Lower leg skin (tissue), 3 donors: ENCODE data around the gene ABAT.

Experiments used
- CTCF ChIP-seq, 3 donors: fragments of 450-650 bp; IDR thresholded peaks; one replicate each; pipeline ENCODE4 v1.5.1; 2016; ENCODE audit warnings: antibody characterized with exemption in 3 of 3, mild to moderate bottlenecking in 3 of 3, moderate library complexity in 2 of 3
- POLR2A ChIP-seq, 2 donors: fragments of 450-650 bp; IDR thresholded peaks; one replicate each; pipeline ENCODE4 v1.6.1; 2016 to 2017; ENCODE audit warnings: antibody characterized with exemption in 2 of 2, mild to moderate bottlenecking in 1 of 2, moderate library complexity in 1 of 2

DNA sequence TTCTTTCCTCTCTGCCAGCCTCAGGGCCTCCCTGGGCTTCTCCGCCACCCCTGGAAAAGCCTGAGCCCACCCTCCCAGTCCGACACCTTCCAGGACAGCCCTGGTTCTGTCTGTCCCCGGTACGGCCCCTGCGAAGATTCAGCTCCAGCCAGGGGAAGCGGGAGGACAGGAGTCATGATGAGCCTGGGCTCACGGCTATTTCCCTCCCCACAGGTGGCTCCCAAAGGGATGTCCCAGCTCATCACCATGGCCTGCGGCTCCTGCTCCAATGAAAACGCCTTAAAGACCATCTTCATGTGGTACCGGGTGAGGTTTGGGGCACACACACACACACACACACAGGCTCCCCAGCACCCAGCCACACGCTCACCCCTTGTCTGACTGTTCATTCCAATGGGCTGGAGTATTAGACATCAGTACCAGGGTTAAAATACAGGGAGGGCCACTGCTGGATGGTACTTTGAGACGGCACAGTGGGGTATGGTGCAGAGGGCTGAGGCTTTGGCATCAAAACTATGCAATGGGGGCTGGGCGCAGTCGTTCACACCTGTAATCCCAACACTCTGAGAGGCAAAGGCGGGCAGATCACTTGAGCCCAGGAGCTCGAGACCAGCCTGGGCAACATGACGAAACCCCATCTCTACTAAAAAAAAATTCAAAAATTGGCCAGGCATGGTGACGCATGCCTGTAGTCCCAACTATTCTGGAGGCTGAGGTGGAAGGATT lies 90.3 kb downstream of the ABAT start:
- no peak for TF ChIP-seq CTCF (IDR thresholded peaks at IDR 0.05)
- TF ChIP-seq POLR2A (IDR thresholded peaks at IDR 0.05) = no peak
